Hepatocyte (in vitro differentiated cells): ENCODE data around the gene PICK1. TPM values are rescaled to one million over a fixed set of nuclear protein-coding genes. Genes with fewer than 3 reads are reported as not detected.
A peak's percentile ranks its signal among the peaks of the same experiment; 100 is the strongest.

Source experiments
- DNase-seq: peaks from one replicate; pipeline ENCODE4 v3.0.0-alpha.2; 2016; ENCODE audit warnings: low spot score
- H2AFZ ChIP-seq: fragments of 200-600 bp; sonication (generic); 2 replicates; pipeline ENCODE4 v1.6.0; 2016; ENCODE audit warnings: antibody characterized with exemption, mild to moderate bottlenecking
- H3K27ac ChIP-seq: fragments of 200-600 bp; sonication (generic); 2 replicates; pipeline ENCODE4 v1.5.1; 2016; ENCODE audit warnings: mild to moderate bottlenecking
- H3K27me3 ChIP-seq: fragments of 200-600 bp; sonication (generic); 2 replicates; pipeline ENCODE4 v1.6.1; 2016
- H3K36me3 ChIP-seq: fragments of 200-600 bp; sonication (generic); replicated peaks from 2 replicates; pipeline ENCODE4 v1.5.1; 2016; ENCODE audit warnings: low read depth; ENCODE audit not compliant: insufficient read depth
- H3K4me1 ChIP-seq: fragments of 200-600 bp; sonication (generic); 2 replicates; pipeline ENCODE4 v1.5.1; 2016; ENCODE audit warnings: mild to moderate bottlenecking, moderate library complexity; ENCODE audit not compliant: insufficient read depth
- H3K4me2 ChIP-seq: fragments of 200-600 bp; sonication (generic); 2 replicates; pipeline ENCODE4 v1.6.0; 2016
- H3K4me3 ChIP-seq: fragments of 200-600 bp; sonication (generic); 2 replicates; pipeline ENCODE4 v1.5.1; 2016; ENCODE audit warnings: mild to moderate bottlenecking
- H3K79me2 ChIP-seq: fragments of 200-600 bp; sonication (generic); 2 replicates; pipeline ENCODE4 v1.6.0; 2017; ENCODE audit warnings: mild to moderate bottlenecking
- H3K9me2 ChIP-seq: fragments of 200-600 bp; sonication (generic); replicated peaks from 2 replicates; pipeline ENCODE4 v1.6.0; 2017; ENCODE audit warnings: mild to moderate bottlenecking; ENCODE audit not compliant: insufficient read depth
- H3K9me3 ChIP-seq: fragments of 200-600 bp; sonication (generic); 2 replicates; pipeline ENCODE4 v1.5.1; 2016; ENCODE audit warnings: low read depth, mild to moderate bottlenecking
- H4K20me1 ChIP-seq: fragments of 200-600 bp; sonication (generic); 2 replicates; pipeline ENCODE4 v1.6.0; 2016; ENCODE audit warnings: mild to moderate bottlenecking; ENCODE audit not compliant: insufficient read depth, poor library complexity, severe bottlenecking
- CTCF ChIP-seq: fragments of 200-600 bp; sonication (generic); IDR thresholded peaks from 2 replicates; pipeline ENCODE4 v1.5.1; 2016; ENCODE audit warnings: antibody characterized with exemption, mild to moderate bottlenecking; ENCODE audit not compliant: poor library complexity
- EZH2 ChIP-seq: fragments of 200-600 bp; sonication (generic); IDR thresholded peaks from 2 replicates; pipeline ENCODE4 v1.6.1; 2016; ENCODE audit warnings: antibody characterized with exemption, mild to moderate bottlenecking, borderline replicate concordance
- EZH2phosphoT487 ChIP-seq: fragments of 200-600 bp; sonication (generic); IDR thresholded peaks from one replicate; pipeline ENCODE4 v1.6.1; 2018; ENCODE audit warnings: antibody characterized with exemption, mild to moderate bottlenecking, low read depth, moderate library complexity; ENCODE audit not compliant: unreplicated experiment, severe bottlenecking
- WGBS: methylation state at CpG from one replicate; pipeline ENCODE4 v1.1.6; 2016; ENCODE audit warnings: low lambda C conversion rate; ENCODE audit errors: missing lambda C conversion rate; 5-methylcytosine and 5-hydroxymethylcytosine counted together
- polyA plus RNA-seq: library from polyadenylated mRNA; unstranded; fragments of >200 nt; fragmentation: Nextera tagmentation; extraction: Ambion mirVana; gene quantifications from 2 replicates; pipeline ENCODE4 v1.2.1, GENCODE V29; 2016
- total RNA-seq: library from RNA; depleted of rRNA; stranded (reverse); fragments of >200 nt; gene quantifications from 2 replicates; pipeline ENCODE4 v1.2.3, GENCODE V29; 2014

Gene PICK1
- total and polyA plus RNA-seq, 2 experiments from 2014 or later: 26.2 to 43.1 TPM

GRCh38 chr22:38081941-38082828 lies 25.0 kb downstream of the PICK1 start:
- Histone ChIP-seq H3K27ac (no peak overlapping the region), H2AFZ (no peak overlapping the region), H3K4me2 (peak overlapping the region; percentile 86), H3K79me2 (no peaks in the 10 kb centered on the region), H3K4me1 (peaks cover 11% of the 10 kb centered on the region), H3K4me3 (no peak overlapping the region), H3K36me3 (no peaks in the 10 kb centered on the region), H3K27me3 (peaks cover 14% of the 10 kb centered on the region), H3K9me3 (no peaks in the 10 kb centered on the region), H4K20me1 (no peaks in the 10 kb centered on the region), H3K9me2 (no peaks in the 10 kb centered on the region)
- TF ChIP-seq EZH2 (no peak), CTCF (no peak), EZH2phosphoT487 (no peak)
- whole genome bisulfite sequencing: 81% methylated on average over 39 of the region's 52 CpGs
- no peak for DNase-seq

GRCh38 chr22:38082986-38083710 lies 25.9 kb downstream of the PICK1 start:
- no peaks in the 10 kb centered on the region for H3K36me3 ChIP-seq

GRCh38 chr22:38083931-38084631 lies 26.9 kb downstream of the PICK1 start, which contains the start of gene SLC16A8:
SLC16A8 (minus strand) TSS chr22:38084184; CDS start chr22:38082873, 1,311 bp downstream.
- no peaks in the 10 kb centered on the region for H3K36me3 ChIP-seq
- TF ChIP-seq EZH2 (no peak), CTCF (no peak), EZH2phosphoT487 (no peak)
- no peak within 1 kb of the TSS for H3K4me3 ChIP-seq
- H3K9me2 ChIP-seq: no peaks in the 10 kb centered on the region
- H3K9me3 ChIP-seq: no peaks in the 10 kb centered on the region
- H3K27ac ChIP-seq: no peak within 1 kb of the TSS
- peaks cover 11% of the 10 kb centered on the region for H3K4me1 ChIP-seq
- no peak within 1 kb of the TSS for H3K4me2 ChIP-seq
- no peaks in the 10 kb centered on the region for H4K20me1 ChIP-seq
- H3K79me2 ChIP-seq: no peaks in the 10 kb centered on the region
- no peak within 1 kb of the TSS for H2AFZ ChIP-seq
- WGBS: 62% methylated on average over 15 of the region's 16 CpGs
- peaks cover 14% of the 10 kb centered on the region for H3K27me3 ChIP-seq
- DNase-seq: no peak

More at GRCh38 chr22:38082986-38083710, 25.9 kb downstream of the PICK1 start:
- H4K20me1 ChIP-seq: no peaks in the 10 kb centered on the region
- H3K9me2 ChIP-seq: no peaks in the 10 kb centered on the region
- H3K27ac ChIP-seq: no peak overlapping the region
- no peak for DNase-seq
- H3K4me2 ChIP-seq: no peak overlapping the region
- H2AFZ ChIP-seq: no peak overlapping the region
- no peaks in the 10 kb centered on the region for H3K9me3 ChIP-seq
- H3K27me3 ChIP-seq: peaks cover 14% of the 10 kb centered on the region
- 84% methylated on average over 24 of the region's 24 CpGs for WGBS
- peaks cover 11% of the 10 kb centered on the region for H3K4me1 ChIP-seq
- TF ChIP-seq EZH2 (no peak), EZH2phosphoT487 (no peak), CTCF (no peak)
- H3K4me3 ChIP-seq: no peak overlapping the region
- H3K79me2 ChIP-seq: no peaks in the 10 kb centered on the region
